ENCODE data around the gene PCNX2. TPM values are rescaled to one million over a fixed set of nuclear protein-coding genes. Genes with fewer than 3 reads are reported as not detected.

The PCNX2 gene
- total and polyA plus RNA-seq, 10 of the 15 experiments (the other 5 are each of a cell fraction or from before 2014, with no cell fraction given): 2.1 to 16.4 (median 8.1) TPM

GRCh38 chr1:233121947-233122559 is 173.5 kb downstream of the PCNX2 start:
- Histone ChIP-seq H3K9ac (ENCODE audit: control insufficient read depth, insufficient read depth, low read length) (no peak overlapping the region), H3K79me2 (ENCODE audit: control insufficient read depth, insufficient read depth, low read length) (no peaks in the 10 kb centered on the region), H3K9me3 (replicated peaks; ENCODE audit: control insufficient read depth, insufficient read depth, low read length) (no peaks in the 10 kb centered on the region), H3K27ac (ENCODE audit: control insufficient read depth, insufficient read depth) (no peak overlapping the region), H3K27me3 (replicated peaks in 1 of 2; ENCODE audit: control insufficient read depth in 2 of 2, insufficient read depth in 2 of 2, low read length in 1 of 2) (no peaks in the 10 kb centered on the region), H3K36me3 (ENCODE audit: control insufficient read depth in 2 of 2, insufficient read depth in 2 of 2, low read length in 1 of 2) (no peaks in the 10 kb centered on the region), H2AFZ (ENCODE audit: control insufficient read depth, low read depth, low read length) (no peak overlapping the region), H3K4me3 (no peak overlapping the region), H4K20me1 (ENCODE audit: control insufficient read depth, insufficient read depth) (no peaks in the 10 kb centered on the region), H3K4me2 (ENCODE audit: control insufficient read depth, insufficient read depth) (no peak overlapping the region), H3K4me1 (ENCODE audit: control insufficient read depth, insufficient read depth, low read length) (no peaks in the 10 kb centered on the region)
- no peak for TF ChIP-seq MAX (IDR thresholded peaks at IDR 0.05; ENCODE audit: low read depth, low read length)
- TF ChIP-seq USF2 (IDR thresholded peaks at IDR 0.05; ENCODE audit: borderline replicate concordance, low read depth, low read length): no peak
- no peak for TF ChIP-seq CBX3 (IDR thresholded peaks at IDR 0.05; ENCODE audit: borderline replicate concordance, low read depth)
- no peak for TF ChIP-seq SRF (IDR thresholded peaks at IDR 0.05; ENCODE audit: low read depth in 2 of 2, low read length in 2 of 2)
- no peak for TF ChIP-seq IKZF2 (IDR thresholded peaks at IDR 0.05)
- no peak for TF ChIP-seq IRF4 (IDR thresholded peaks at IDR 0.05; ENCODE audit: low read depth, low read length)
- TF ChIP-seq RELA (IDR thresholded peaks at IDR 0.05; ENCODE audit: borderline replicate concordance, partially characterized antibody): no peak
- TF ChIP-seq MEF2B (IDR thresholded peaks at IDR 0.05; ENCODE audit: partially characterized antibody, poor library complexity, severe bottlenecking): no peak
- ATAC-seq (no peak), FAIRE-seq (no peak), DNase-seq (ENCODE audit: low read depth, low spot score) (no peak)
- no TSS peak for BruUV-seq (replicated peaks)
- ChIA-PET POLR2A (no interaction called here), CTCF (no interaction called here), RAD21 (ENCODE audit: unreplicated experiment) (no interaction called here), SMC1A (ENCODE audit: uncharacterized antibody, unreplicated experiment) (interaction anchor here (1.2 kb wide), 1 partner anchor 9 kb away, joined by 4 read pairs; no protein-coding TSS in a partner anchor)
- intact Hi-C loops (cut with micrococcal nuclease; ENCODE audit: unreplicated experiment): no loop called here
- WGBS (ENCODE audit: insufficient coverage, insufficient replicate concordance, low lambda C conversion rate, missing lambda C conversion rate): 88% methylated on average over 1 of the region's 1 CpG
- in situ Hi-C loops (cut with MboI): no loop called here

Data from GM12878 (cell line).